HUES6 (cell line): ENCODE measurements around the gene KLF11.
A peak's percentile ranks its signal among the peaks of the same experiment; 100 is the strongest.

Experiments used
- H3K27ac ChIP-seq: 2 replicates; pipeline ENCODE4 v1.7.0; 2013; ENCODE audit warnings: low read depth, mild to moderate bottlenecking, low read length, inconsistent platforms
- H3K27me3 ChIP-seq: 2 replicates; pipeline ENCODE4 v1.6.1; 2013; ENCODE audit warnings: low read length; ENCODE audit not compliant: control insufficient read depth, insufficient read depth
- H3K36me3 ChIP-seq: 2 replicates; pipeline ENCODE4 v1.6.1; 2013; ENCODE audit warnings: low read length; ENCODE audit not compliant: control insufficient read depth, insufficient read depth
- H3K4me1 ChIP-seq: 2 replicates; pipeline ENCODE4 v1.6.1; 2013; ENCODE audit warnings: low read length; ENCODE audit not compliant: control insufficient read depth, insufficient read depth
- H3K4me3 ChIP-seq: 2 replicates; pipeline ENCODE4 v1.5.1; 2013; ENCODE audit warnings: low read depth, low read length
- H3K9ac ChIP-seq: one replicate; pipeline ENCODE4 v1.6.1; 2013; ENCODE audit warnings: mild to moderate bottlenecking, low read length
- H3K9me3 ChIP-seq: 2 replicates; pipeline ENCODE4 v1.6.1; 2013; ENCODE audit warnings: low read depth, low read length; ENCODE audit not compliant: control insufficient read depth, insufficient read depth

Gene KLF11

GRCh38 chr2:10080536-10081304 is 37.4 kb downstream of the KLF11 start:
- H3K9me3 ChIP-seq, result no peaks in the 10 kb centered on the region
- H3K9ac ChIP-seq, result peak overlapping the region; percentile 32
- no peak overlapping the region for H3K27ac ChIP-seq
- peaks cover 12% of the 10 kb centered on the region for H3K4me1 ChIP-seq
- peak overlapping the region; percentile 56 for H3K4me3 ChIP-seq
- peaks cover 65% of the 10 kb centered on the region for H3K27me3 ChIP-seq
- no peaks in the 10 kb centered on the region for H3K36me3 ChIP-seq

- no peak overlapping the region for H3K27ac ChIP-seq
- H3K27me3 ChIP-seq, result peaks cover 45% of the 10 kb centered on the region
- H3K9me3 ChIP-seq, result no peaks in the 10 kb centered on the region
- no peak overlapping the region for H3K9ac ChIP-seq
- no peaks in the 10 kb centered on the region for H3K36me3 ChIP-seq
- H3K4me1 ChIP-seq, result peaks cover 12% of the 10 kb centered on the region
- no peak overlapping the region for H3K4me3 ChIP-seq
Observed at GRCh38 chr2:10083046-10083445, 39.7 kb downstream of the KLF11 start.

DNA sequence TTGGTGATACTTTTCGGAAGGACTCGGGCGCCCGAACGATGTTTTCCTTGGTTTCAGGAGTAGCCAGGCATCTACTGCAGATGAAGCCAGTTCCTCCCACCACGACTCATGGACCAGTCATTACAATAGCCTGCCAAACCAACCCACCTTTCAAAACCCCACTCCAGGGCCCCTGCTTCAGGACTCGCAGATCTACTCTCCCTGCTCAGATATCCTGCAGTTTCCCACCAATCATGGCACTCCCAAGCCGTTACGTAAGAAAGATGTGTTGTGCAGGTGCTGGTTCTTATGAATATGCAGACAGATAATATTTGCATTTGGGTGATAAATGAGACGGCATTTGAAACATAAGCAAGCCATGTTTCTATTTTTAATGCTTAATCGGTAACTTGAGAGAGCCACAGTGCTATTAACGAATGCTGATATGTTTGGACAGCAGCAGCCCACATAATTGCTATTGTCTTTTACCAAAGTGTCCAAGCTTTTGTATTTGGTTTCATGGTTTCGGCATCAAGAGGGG is 40.4 kb downstream of the KLF11 start:
- Histone ChIP-seq H3K9ac (no peak overlapping the region), H3K36me3 (no peaks in the 10 kb centered on the region), H3K4me3 (no peak overlapping the region), H3K9me3 (no peaks in the 10 kb centered on the region), H3K4me1 (peaks cover 9% of the 10 kb centered on the region), H3K27ac (no peak overlapping the region), H3K27me3 (peaks cover 38% of the 10 kb centered on the region)

DNA sequence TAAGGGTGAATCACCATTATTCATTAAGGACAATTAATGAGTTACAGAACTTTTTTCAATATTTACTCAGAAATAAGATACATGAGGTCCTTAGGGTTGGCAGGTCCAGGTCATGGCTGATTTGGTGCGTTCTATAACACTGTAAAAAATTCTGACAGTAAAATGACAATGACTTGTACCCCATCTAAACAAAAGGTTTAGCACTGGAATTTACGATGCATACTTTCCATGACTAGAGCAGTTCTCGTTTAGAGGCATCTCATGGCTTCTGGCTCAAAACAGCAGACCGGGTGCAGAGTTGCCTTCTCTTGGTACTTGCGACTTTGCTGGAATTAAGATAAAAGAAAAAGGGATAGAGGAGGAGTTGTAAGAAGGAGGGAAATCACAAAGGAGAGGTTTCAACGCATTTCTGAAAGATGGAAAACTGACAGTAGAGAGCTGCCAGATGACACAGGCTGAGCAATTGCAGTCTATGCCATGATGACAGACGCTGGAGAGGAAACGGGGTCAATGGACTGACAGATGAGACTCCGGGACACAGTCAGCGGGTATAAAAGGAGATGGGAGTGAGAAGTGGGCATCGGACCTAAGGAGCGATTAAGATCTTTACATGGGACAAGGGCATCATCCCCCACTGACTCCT is 41.0 kb downstream of the KLF11 start:
- Histone ChIP-seq H3K36me3 (no peaks in the 10 kb centered on the region), H3K9ac (no peak overlapping the region), H3K4me1 (peaks cover 6% of the 10 kb centered on the region; the same call in 1 of the 2 replicates), H3K4me3 (no peak overlapping the region), H3K27ac (no peak overlapping the region), H3K27me3 (peaks cover 32% of the 10 kb centered on the region), H3K9me3 (no peaks in the 10 kb centered on the region)

DNA sequence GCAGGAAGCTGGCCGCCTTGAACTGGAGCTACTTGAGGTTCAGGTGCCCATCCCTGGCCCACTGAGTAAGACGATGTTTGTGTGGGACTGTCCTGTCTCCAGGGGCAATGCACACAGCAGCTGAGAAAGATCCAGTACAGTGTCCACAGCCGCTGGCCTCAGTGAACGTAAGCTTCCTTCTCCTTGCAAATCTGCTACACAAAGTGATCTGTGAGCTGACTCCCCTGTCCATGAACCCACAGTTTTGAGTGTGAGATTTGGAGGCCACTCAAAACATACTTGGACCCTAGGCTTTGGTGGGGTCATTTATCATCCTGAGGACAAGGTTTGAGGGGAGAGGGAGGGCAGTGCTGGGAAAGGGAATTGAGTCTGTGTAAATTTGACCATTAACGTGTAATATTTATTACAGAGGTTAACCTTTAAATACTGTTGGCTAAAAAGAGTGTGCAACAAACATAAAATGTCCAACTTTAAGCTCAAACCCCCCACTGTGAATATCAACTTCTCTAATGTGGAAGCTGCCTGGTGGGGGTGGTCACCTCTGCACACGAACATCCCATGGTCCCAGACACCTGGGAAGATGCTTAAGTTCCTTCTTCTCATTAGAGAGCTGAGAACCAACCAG is 41.8 kb downstream of the KLF11 start:
- Histone ChIP-seq H3K4me3 (no peak overlapping the region), H3K27ac (no peak overlapping the region), H3K4me1 (peaks cover 11% of the 10 kb centered on the region), H3K9ac (no peak overlapping the region), H3K9me3 (no peaks in the 10 kb centered on the region), H3K27me3 (peaks cover 29% of the 10 kb centered on the region), H3K36me3 (no peaks in the 10 kb centered on the region)

GRCh38 chr2:10085668-10086059 is 42.3 kb downstream of the KLF11 start:
- Histone ChIP-seq H3K27ac (no peak overlapping the region), H3K4me1 (peaks cover 11% of the 10 kb centered on the region), H3K27me3 (peaks cover 24% of the 10 kb centered on the region), H3K36me3 (no peaks in the 10 kb centered on the region), H3K9me3 (no peaks in the 10 kb centered on the region), H3K9ac (no peak overlapping the region), H3K4me3 (no peak overlapping the region)

DNA sequence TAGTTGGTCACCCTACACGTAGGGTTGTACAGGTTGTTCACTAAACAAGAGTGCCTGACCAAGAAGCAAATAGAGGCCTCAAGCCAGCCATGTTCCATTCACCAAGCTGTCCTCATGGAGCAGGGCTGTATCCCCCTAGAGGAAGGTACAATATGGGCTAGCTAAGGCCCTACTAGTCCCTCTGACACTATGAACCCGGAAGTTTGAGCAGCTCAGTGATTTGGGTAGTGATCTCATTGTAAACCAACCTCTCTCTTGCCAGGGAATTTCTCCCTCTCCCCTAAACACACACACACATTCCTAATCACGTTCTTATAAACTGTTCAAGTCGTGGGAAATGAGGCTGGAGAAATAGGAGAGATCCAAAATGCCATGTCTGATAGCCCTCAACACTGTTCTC is 43.6 kb downstream of the KLF11 start:
- H3K4me3 ChIP-seq, result no peak overlapping the region
- no peak overlapping the region for H3K27ac ChIP-seq
- H3K27me3 ChIP-seq, result peaks cover 14% of the 10 kb centered on the region
- no peak overlapping the region for H3K9ac ChIP-seq
- H3K36me3 ChIP-seq, result no peaks in the 10 kb centered on the region
- H3K9me3 ChIP-seq, result no peaks in the 10 kb centered on the region
- H3K4me1 ChIP-seq, result peaks cover 5% of the 10 kb centered on the region

GRCh38 chr2:10087360-10087759 is 44.0 kb downstream of the KLF11 start:
- H3K9ac ChIP-seq, result no peak overlapping the region
- no peaks in the 10 kb centered on the region for H3K36me3 ChIP-seq
- peaks cover 5% of the 10 kb centered on the region for H3K4me1 ChIP-seq
- H3K27ac ChIP-seq, result no peak overlapping the region
- peaks cover 11% of the 10 kb centered on the region for H3K27me3 ChIP-seq
- no peaks in the 10 kb centered on the region for H3K9me3 ChIP-seq
- H3K4me3 ChIP-seq, result no peak overlapping the region

DNA sequence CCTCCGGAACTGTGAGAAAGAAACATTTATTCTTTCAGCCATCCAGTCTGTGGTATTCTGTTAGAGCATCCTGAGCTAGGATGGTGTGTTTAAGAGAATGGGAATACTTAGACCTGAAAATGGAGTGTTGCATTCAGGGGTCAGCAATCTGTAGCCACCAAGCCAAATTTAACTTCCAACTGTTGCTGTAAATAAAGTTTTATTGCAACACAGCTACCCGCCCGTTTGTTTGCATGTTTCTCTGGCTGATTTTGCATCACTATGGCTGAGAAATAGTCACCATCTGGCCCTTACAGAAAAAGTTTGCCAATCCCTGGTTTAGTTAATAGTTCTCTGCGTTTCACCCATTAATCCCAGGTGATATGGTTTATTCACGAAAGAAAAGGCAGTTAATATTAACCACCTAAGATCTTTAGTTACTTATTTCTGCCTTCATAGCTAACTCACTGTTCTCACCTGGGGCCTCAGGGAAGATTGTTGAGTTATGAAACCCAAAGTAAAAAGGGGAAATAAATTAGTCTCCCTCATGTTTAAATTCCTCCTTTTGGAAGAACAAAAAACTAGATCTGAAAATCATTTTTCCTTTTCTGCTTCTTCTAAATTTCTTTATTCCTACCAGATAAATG is 46.3 kb downstream of the KLF11 start:
- no peaks in the 10 kb centered on the region for H3K27me3 ChIP-seq
- H3K4me3 ChIP-seq, result no peak overlapping the region
- no peak overlapping the region for H3K9ac ChIP-seq
- no peak overlapping the region for H3K27ac ChIP-seq
- H3K9me3 ChIP-seq, result no peaks in the 10 kb centered on the region
- H3K36me3 ChIP-seq, result no peaks in the 10 kb centered on the region
- H3K4me1 ChIP-seq, result peaks cover 5% of the 10 kb centered on the region

- Histone ChIP-seq H3K27me3 (no peaks in the 10 kb centered on the region), H3K4me1 (peaks cover 9% of the 10 kb centered on the region), H3K4me3 (peak overlapping the region; percentile 8; the same call in 1 of the 2 replicates), H3K27ac (no peak overlapping the region), H3K9me3 (no peaks in the 10 kb centered on the region), H3K9ac (no peak overlapping the region), H3K36me3 (no peaks in the 10 kb centered on the region)
Observed at GRCh38 chr2:10091182-10091888, 48.0 kb downstream of the KLF11 start.
